HepG2 (cell line): ENCODE results near the gene DENND2A. TPM values are rescaled to one million over a fixed set of nuclear protein-coding genes. Genes with fewer than 3 reads are reported as not detected.

ENCODE experiments used
- ATRX ChIP-seq: sonication (generic); formaldehyde crosslinking; IDR thresholded peaks from 2 replicates; pipeline ENCODE4 v1.4.0; 2020; ENCODE audit warnings: missing genetic modification reagents, borderline replicate concordance
- KMT2A ChIP-seq: sonication (generic); formaldehyde crosslinking; IDR thresholded peaks from 2 replicates; pipeline ENCODE4 v1.4.0; 2020; ENCODE audit warnings: missing genetic modification reagents
- RCOR2 ChIP-seq: IDR thresholded peaks from 2 replicates; pipeline ENCODE4 v1.6.1; 2016; ENCODE audit warnings: missing biosample characterization, missing genetic modification reagents
- ZFY ChIP-seq: sonication (generic); formaldehyde crosslinking; IDR thresholded peaks from 2 replicates; pipeline ENCODE4 v1.4.0; 2020; ENCODE audit warnings: missing genetic modification reagents
- ZNF343 ChIP-seq: sonication (generic); formaldehyde crosslinking; IDR thresholded peaks from 2 replicates; pipeline ENCODE4 v1.4.0; 2020; ENCODE audit warnings: mild to moderate bottlenecking, missing genetic modification reagents
- polyA plus RNA-seq, 8 experiments: library from polyadenylated mRNA; depleted of rRNA in 3 of 8; stranded (reverse) in 7 of 8; unstranded in 1 of 8; fragments of >200 nt; fragmentation: Illumina TruSeq in 4 of 8; extraction: Trizol in 4 of 8; gene quantifications; 2 replicates each; pipeline versions ENCODE4 v1.2.1 to v1.2.3, GENCODE V29; 2011 to 2016; ENCODE audit warnings: low read depth in 4 of 8, missing spikeins in 1 of 8, mixed read lengths in 1 of 8; ENCODE audit not compliant: insufficient read depth in 1 of 8
- total RNA-seq, 5 experiments: library from RNA; depleted of rRNA; stranded (reverse); fragments of >200 nt; fragmentation: Illumina TruSeq; extraction: Trizol; gene quantifications; 2 replicates each; pipeline ENCODE4 v1.2.3, GENCODE V29; 2016; ENCODE audit warnings: low read depth in 1 of 5
- TF ChIP-seq, protein P1 (sequence below): sonication (generic); formaldehyde crosslinking; IDR thresholded peaks from 2 replicates; pipeline ENCODE4 v1.4.0; 2020; ENCODE audit warnings: missing genetic modification reagents, borderline replicate concordance
- TF ChIP-seq, protein P2 (sequence below): sonication (generic); formaldehyde crosslinking; IDR thresholded peaks from 2 replicates; pipeline ENCODE4 v1.4.0; 2020; ENCODE audit warnings: missing genetic modification reagents, borderline replicate concordance
- TF ChIP-seq, protein P3 (sequence below): sonication (generic); formaldehyde crosslinking; conservative IDR thresholded peaks from 2 replicates; pipeline ENCODE4 v1.4.0; 2020; ENCODE audit warnings: missing genetic modification reagents

Gene DENND2A
- total and polyA plus RNA-seq, 2 of the 13 experiments (the other 11 are each of a cell fraction or from before 2014, with no cell fraction given), result not detected

DNA sequence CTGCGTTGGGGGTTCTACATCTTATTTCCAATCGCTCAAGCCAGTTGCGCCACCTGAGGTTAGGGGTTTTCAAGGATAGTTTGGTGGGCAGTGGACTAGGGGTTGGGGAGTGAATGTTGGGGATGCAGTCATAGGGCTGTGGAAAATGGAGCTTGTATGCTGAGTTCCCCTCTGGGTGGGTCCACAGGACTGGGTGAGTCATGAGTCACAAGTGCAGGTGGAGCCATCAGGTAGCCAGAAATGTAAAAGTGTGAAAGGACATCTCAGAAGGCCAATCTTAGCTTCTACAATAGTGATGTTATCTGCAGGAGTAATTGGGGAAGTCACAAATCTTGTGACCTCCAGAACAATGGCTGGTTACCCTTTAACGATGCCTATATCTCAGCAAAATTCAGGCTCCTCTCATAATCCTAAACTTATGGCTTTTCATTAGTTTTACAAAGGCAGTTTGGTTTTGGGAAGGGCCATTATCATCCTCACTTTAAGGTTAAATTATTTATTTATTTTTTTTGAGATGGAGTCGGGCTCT, 143.3 kb downstream of the DENND2A start (continued):
- TF ChIP-seq, protein P1, sequence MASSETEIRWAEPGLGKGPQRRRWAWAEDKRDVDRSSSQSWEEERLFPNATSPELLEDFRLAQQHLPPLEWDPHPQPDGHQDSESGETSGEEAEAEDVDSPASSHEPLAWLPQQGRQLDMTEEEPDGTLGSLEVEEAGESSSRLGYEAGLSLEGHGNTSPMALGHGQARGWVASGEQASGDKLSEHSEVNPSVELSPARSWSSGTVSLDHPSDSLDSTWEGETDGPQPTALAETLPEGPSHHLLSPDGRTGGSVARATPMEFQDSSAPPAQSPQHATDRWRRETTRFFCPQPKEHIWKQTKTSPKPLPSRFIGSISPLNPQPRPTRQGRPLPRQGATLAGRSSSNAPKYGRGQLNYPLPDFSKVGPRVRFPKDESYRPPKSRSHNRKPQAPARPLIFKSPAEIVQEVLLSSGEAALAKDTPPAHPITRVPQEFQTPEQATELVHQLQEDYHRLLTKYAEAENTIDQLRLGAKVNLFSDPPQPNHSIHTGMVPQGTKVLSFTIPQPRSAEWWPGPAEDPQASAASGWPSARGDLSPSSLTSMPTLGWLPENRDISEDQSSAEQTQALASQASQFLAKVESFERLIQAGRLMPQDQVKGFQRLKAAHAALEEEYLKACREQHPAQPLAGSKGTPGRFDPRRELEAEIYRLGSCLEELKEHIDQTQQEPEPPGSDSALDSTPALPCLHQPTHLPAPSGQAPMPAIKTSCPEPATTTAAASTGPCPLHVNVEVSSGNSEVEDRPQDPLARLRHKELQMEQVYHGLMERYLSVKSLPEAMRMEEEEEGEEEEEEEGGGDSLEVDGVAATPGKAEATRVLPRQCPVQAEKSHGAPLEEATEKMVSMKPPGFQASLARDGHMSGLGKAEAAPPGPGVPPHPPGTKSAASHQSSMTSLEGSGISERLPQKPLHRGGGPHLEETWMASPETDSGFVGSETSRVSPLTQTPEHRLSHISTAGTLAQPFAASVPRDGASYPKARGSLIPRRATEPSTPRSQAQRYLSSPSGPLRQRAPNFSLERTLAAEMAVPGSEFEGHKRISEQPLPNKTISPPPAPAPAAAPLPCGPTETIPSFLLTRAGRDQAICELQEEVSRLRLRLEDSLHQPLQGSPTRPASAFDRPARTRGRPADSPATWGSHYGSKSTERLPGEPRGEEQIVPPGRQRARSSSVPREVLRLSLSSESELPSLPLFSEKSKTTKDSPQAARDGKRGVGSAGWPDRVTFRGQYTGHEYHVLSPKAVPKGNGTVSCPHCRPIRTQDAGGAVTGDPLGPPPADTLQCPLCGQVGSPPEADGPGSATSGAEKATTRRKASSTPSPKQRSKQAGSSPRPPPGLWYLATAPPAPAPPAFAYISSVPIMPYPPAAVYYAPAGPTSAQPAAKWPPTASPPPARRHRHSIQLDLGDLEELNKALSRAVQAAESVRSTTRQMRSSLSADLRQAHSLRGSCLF (CRISPR knock-in tag), result no peak
- TF ChIP-seq, protein P2, sequence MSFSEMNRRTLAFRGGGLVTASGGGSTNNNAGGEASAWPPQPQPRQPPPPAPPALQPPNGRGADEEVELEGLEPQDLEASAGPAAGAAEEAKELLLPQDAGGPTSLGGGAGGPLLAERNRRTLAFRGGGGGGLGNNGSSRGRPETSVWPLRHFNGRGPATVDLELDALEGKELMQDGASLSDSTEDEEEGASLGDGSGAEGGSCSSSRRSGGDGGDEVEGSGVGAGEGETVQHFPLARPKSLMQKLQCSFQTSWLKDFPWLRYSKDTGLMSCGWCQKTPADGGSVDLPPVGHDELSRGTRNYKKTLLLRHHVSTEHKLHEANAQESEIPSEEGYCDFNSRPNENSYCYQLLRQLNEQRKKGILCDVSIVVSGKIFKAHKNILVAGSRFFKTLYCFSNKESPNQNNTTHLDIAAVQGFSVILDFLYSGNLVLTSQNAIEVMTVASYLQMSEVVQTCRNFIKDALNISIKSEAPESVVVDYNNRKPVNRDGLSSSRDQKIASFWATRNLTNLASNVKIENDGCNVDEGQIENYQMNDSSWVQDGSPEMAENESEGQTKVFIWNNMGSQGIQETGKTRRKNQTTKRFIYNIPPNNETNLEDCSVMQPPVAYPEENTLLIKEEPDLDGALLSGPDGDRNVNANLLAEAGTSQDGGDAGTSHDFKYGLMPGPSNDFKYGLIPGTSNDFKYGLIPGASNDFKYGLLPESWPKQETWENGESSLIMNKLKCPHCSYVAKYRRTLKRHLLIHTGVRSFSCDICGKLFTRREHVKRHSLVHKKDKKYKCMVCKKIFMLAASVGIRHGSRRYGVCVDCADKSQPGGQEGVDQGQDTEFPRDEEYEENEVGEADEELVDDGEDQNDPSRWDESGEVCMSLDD, result no peak
- TF ChIP-seq ZFY (no peak), ATRX (CRISPR knock-in tag) (no peak), ZNF343 (no peak), KMT2A (CRISPR knock-in tag) (no peak), RCOR2 (CRISPR knock-in tag) (no peak)
- TF ChIP-seq, protein P3, sequence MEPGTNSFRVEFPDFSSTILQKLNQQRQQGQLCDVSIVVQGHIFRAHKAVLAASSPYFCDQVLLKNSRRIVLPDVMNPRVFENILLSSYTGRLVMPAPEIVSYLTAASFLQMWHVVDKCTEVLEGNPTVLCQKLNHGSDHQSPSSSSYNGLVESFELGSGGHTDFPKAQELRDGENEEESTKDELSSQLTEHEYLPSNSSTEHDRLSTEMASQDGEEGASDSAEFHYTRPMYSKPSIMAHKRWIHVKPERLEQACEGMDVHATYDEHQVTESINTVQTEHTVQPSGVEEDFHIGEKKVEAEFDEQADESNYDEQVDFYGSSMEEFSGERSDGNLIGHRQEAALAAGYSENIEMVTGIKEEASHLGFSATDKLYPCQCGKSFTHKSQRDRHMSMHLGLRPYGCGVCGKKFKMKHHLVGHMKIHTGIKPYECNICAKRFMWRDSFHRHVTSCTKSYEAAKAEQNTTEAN (CRISPR knock-in tag), result no peak
- TF ChIP-seq, all 625 proteins: peak for 0
